HEK293T (cell line): ENCODE measurements around the gene KCNN4.

ENCODE experiments used
- ARNT ChIP-seq: fragments of 450-650 bp; IDR thresholded peaks from 2 replicates; pipeline ENCODE4 v1.6.1; 2017; ENCODE audit warnings: mild to moderate bottlenecking
- BHLHE40 ChIP-seq: fragments of 450-650 bp; IDR thresholded peaks from 2 replicates; pipeline ENCODE4 v1.6.1; 2016; ENCODE audit warnings: mild to moderate bottlenecking, moderate library complexity, borderline replicate concordance
- CTBP1 ChIP-seq: fragments of 450-650 bp; IDR thresholded peaks from 2 replicates; pipeline ENCODE4 v1.6.1; 2016; ENCODE audit warnings: borderline replicate concordance
- ELF4 ChIP-seq: fragments of 450-650 bp; IDR thresholded peaks from 2 replicates; pipeline ENCODE4 v1.6.1; 2017; ENCODE audit warnings: antibody characterized with exemption
- FOXA1 ChIP-seq: fragments of 450-650 bp; IDR thresholded peaks from 2 replicates; pipeline ENCODE4 v1.6.1; 2016; ENCODE audit warnings: mild to moderate bottlenecking
- FOXK2 ChIP-seq: fragments of 450-650 bp; IDR thresholded peaks from 2 replicates; pipeline ENCODE4 v1.6.1; 2016; ENCODE audit warnings: mild to moderate bottlenecking
- LEF1 ChIP-seq: fragments of 450-650 bp; IDR thresholded peaks from 2 replicates; pipeline ENCODE4 v1.6.1; 2017; ENCODE audit warnings: mild to moderate bottlenecking, borderline replicate concordance
- NFRKB ChIP-seq: fragments of 450-650 bp; IDR thresholded peaks from 2 replicates; pipeline ENCODE4 v1.6.1; 2016; ENCODE audit warnings: mild to moderate bottlenecking, moderate library complexity
- PKNOX1 ChIP-seq: fragments of 450-650 bp; IDR thresholded peaks from 2 replicates; pipeline ENCODE4 v1.6.1; 2016
- SP1 ChIP-seq: fragments of 450-650 bp; IDR thresholded peaks from 2 replicates; pipeline ENCODE4 v1.6.1; 2017
- SUZ12 ChIP-seq: fragments of 450-650 bp; IDR thresholded peaks from 2 replicates; pipeline ENCODE4 v1.6.1; 2016; ENCODE audit warnings: mild to moderate bottlenecking
- TARDBP ChIP-seq: fragments of 450-650 bp; IDR thresholded peaks from 2 replicates; pipeline ENCODE4 v1.6.1; 2016
- ZNF384 ChIP-seq: fragments of 450-650 bp; IDR thresholded peaks from 2 replicates; pipeline ENCODE4 v1.6.1; 2016

GRCh38 chr19:43748205-43748594 is 32.6 kb downstream of the KCNN4 start:
- TF ChIP-seq TARDBP (no peak), FOXA1 (no peak), ARNT (no peak), ZNF384 (no peak), BHLHE40 (no peak), CTBP1 (no peak), SP1 (no peak), PKNOX1 (no peak), NFRKB (no peak), LEF1 (no peak), SUZ12 (no peak), ELF4 (no peak), FOXK2 (no peak)
